ENCODE data around the gene AMIGO3.
"Not testable (repeated sequence)": the region's sequence is repeated elsewhere in the genome, so short reads cannot be mapped to it uniquely, and the experiment has no call there.

The AMIGO3 gene

GRCh38 chr3:49689046-49689907 lies 30.2 kb downstream of the AMIGO3 start, which contains the start of the genes MST1 and RNF123:
MST1 (minus strand) TSS chr3:49689474; CDS start chr3:49688691, 783 bp downstream.
RNF123 (plus strand) TSS chr3:49689557; CDS start chr3:49691166, 1,609 bp downstream.
- DNase-seq (ENCODE audit: low read depth): peak; percentile 89

DNA sequence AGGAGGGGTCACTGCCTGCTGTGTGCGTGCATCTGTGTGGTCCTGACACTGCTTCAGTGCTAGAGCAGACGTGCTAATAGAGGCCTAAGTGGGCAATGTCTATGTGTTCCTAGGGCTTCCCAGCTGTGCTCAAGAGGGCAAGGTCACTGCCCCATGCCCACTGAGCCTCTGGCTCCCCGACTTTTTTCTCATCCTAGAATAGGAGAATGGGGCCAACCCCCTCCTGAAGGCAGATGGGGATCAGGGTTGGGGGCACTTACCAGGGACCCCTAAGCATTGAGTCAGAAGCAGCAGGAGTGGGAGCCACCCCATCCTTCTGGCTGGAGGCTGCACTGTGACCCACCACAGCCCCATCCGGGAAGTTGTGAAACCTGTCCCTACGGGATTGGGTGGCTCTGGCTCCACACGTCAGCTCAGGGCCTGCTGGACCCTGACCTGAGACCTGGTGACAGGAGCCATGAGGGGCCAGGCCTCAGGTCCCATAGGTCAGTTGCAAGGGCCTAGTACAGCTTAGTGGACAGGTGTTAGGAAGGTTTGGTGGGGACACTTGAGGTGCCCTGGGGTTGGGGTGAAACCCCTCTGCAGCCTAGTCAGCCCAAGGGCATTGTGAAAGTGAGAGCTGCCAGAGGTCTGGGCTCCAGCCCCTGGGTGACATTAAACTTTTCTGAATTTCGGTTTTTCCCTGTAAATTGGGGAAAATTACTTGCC lies 31.0 kb downstream of the AMIGO3 start:
- DNase-seq (ENCODE audit: low read depth): not testable (repeated sequence)

- not testable (repeated sequence) for DNase-seq (ENCODE audit: low read depth)
Observed at GRCh38 chr3:49687424-49687795, 32.1 kb downstream of the AMIGO3 start.

- peak; percentile 46 for DNase-seq (ENCODE audit: low read depth)
Observed at GRCh38 chr3:49686769-49687423, 32.6 kb downstream of the AMIGO3 start.

DNA sequence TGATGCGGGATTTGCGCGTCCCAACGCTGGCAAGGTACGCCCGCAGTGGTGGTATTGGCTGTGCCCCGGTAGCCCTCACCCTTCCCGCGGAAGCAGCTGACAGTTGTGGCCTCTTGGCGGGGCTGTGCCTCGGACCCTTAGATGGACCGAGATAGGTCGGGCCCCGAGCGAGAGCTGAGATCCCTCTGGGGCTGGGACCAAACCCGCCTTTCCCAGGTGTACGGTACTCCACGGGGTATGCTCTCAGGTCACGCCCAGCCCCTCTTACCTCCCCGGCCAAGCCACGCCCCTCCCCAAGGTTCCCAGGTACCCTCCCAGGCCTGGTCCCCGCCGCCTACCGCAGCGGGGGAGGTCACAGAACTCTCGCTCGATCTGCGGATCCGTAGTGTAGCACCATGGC lies 33.1 kb downstream of the AMIGO3 start:
- DNase-seq (ENCODE audit: low read depth): not testable (repeated sequence)

DNA sequence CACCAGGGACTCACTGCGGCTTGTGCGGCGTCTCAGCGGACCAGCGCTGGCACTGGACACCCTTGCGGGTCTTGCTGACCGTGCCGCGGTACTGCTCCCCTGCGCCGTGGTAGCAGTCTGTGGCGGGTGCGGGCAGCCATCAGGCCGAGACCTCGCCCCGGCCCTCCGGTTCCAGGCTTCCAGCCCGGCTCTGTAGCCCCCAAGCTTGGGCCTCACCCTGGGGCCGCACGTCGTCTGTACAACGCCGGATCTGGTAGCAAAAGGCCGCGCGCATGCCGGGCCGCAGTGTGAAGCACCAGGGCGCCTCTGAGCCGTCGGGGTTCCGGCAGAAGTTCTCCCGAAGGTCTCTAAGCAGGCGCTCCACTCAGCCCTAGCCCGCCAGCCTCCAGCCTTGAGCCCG lies 33.6 kb downstream of the AMIGO3 start:
- not testable (repeated sequence) for DNase-seq (ENCODE audit: low read depth)

GRCh38 chr3:49685103-49685502 lies 34.4 kb downstream of the AMIGO3 start:
- DNase-seq (ENCODE audit: low read depth): not testable (repeated sequence)

GRCh38 chr3:49684453-49684852 lies 35.0 kb downstream of the AMIGO3 start:
- not testable (repeated sequence) for DNase-seq (ENCODE audit: low read depth)

DNA sequence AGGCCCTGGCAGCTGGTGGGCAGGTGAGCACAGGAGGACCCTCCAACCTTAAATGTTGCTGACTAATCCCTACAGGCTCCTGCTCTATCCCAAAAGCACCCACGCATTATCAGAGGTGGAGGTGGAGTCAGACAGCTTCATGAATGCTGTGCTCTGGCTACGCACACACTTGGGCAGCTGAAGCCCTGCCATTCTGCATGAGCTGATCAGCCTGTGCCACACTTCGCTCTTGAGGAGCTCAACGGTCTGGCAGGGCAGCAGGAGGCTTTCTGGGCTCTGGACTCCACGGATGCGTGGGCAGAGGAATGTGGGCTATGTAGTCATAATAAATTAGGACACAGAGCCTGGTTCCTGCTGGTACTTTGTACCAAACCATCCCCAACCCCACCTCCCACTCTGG lies 36.3 kb downstream of the AMIGO3 start:
- no peak for DNase-seq (ENCODE audit: low read depth)

GRCh38 chr3:49681543-49681942 lies 37.9 kb downstream of the AMIGO3 start:
- no peak for DNase-seq (ENCODE audit: low read depth)

GRCh38 chr3:49681232-49681522 lies 38.3 kb downstream of the AMIGO3 start:
- no peak for DNase-seq (ENCODE audit: low read depth)

DNA sequence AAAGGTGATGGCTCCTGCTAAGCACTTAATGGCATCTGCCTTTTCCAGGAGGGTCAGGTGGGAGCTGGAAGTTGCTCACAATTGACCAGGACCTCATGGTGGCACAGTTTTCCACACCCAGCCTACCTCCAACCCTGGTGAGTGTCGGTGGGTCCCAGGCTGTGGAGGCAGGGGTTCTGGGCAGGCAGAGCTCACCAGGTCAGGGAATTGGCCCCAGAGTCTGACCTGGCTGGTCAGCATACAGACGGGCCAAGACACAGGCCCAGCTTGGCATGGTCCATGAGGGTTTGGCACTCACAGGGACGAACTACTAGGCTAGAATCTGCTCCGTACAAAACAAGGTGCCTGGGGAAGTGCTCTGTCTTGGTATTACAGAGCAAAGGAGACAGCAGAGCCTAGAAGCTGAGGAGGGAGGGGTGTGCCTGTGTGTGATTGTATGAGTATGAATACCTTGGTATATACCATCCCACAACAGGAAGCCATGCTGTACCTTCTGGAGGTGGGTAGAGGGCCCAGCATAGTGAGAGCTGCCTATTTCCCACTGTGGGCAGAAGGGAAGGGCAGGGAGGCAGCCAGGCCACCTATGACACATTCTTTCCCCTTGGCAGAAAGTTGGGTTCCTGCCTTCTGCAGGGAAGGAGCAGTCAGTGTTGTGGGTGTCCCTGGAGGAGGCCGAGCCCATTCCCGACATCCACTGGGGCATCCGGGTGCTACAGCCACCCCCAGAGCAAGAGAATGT lies 38.8 kb downstream of the AMIGO3 start:
- DNase-seq (ENCODE audit: low read depth): no peak

DNA sequence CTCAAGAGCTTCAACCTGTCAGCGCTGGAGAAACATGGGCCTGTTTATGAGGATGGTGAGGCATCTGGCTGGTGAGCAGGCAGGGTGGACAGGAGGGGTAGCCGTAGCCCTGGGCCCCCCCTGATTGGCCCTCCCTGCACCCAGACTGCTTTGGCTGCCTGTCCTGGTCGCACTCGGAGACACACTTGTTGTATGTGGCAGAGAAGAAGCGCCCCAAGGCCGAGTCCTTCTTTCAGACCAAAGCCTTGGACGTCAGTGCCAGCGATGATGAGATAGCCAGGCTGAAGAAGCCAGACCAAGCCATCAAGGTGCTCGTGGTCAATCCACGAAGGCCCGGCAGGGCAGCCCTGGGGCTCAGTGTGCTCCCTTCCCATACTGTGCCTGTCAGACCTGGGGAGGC lies 43.6 kb downstream of the AMIGO3 start:
- DNase-seq (ENCODE audit: low read depth): no peak

- DNase-seq (ENCODE audit: low read depth): no peak
Observed at GRCh38 chr3:49674497-49674983, 44.9 kb downstream of the AMIGO3 start.

DNA sequence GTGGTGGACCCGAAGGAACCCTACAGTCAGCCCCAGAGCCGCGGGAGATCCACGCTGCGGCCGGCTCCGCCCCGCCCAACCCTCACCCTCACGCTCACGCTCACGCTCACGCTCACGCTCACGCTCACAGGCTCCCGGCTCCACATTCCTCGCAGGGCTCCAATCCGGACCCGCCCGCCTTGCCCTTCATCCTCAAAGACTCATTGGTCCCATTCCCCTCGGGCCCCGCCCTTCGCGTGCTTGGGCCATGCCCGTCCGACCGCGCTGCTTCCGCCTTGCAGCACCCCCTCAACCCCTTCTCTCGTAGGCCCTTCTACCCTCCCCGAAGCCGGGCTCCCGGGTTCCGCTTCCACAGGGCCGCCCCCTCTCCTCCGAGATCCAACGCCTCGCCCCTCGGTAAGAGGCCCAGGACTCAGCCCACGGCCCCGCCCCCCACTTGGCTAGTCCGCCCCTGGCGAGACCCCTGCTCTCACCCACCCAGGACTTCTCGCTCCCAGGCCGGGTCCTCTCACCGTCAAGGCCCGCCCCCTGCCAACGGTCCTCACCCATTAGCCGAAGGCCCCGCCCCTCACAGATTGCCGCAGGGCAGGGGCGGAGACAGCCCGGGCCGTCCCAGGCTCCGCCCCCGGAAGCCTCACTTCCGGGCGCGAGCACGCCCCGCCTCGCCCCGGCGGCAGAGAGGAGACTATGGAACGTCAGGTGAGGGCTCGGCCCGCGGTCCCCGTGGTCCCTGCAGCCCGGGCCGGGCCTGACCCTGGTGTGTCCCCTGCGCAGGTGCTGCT lies 45.6 kb downstream of the AMIGO3 start, which contains the start of gene APEH:
Gene APEH, plus strand, starts transcription at position 637 of the 782 bp plus-strand sequence. Its CDS starts 51 bp downstream, at position 688.
- DNase-seq (ENCODE audit: low read depth): peak; percentile 99

- DNase-seq (ENCODE audit: low read depth): peak; percentile 35
Observed at GRCh38 chr3:49673121-49673714, 46.3 kb downstream of the AMIGO3 start.

- peak; percentile 70 for DNase-seq (ENCODE audit: low read depth)
Observed at GRCh38 chr3:49671291-49672288, 47.9 kb downstream of the AMIGO3 start.

GRCh38 chr3:49670940-49671290 lies 48.6 kb downstream of the AMIGO3 start:
- no peak for DNase-seq (ENCODE audit: low read depth)

GRCh38 chr3:49669352-49669751 lies 50.1 kb downstream of the AMIGO3 start:
- DNase-seq (ENCODE audit: low read depth): no peak

Measured in ELR (cell line).